GM18909 (cell line): ENCODE results near the gene PRSS3.
"Not testable (repeated sequence)": the region's sequence is repeated elsewhere in the genome, so short reads cannot be mapped to it uniquely, and the experiment has no call there.

Experiments used
- ATAC-seq: cut with Tn5 transposase; IDR thresholded peaks from one replicate; pipeline ENCODE4 v1.9.1; 2021; ENCODE audit warnings: mild to moderate bottlenecking; ENCODE audit not compliant: unreplicated experiment, poor library complexity

PRSS3 gene

GRCh38 chr9:33795281-33795680, at the start of gene PRSS3:
PRSS3 (plus strand) TSS chr9:33795561; CDS start chr9:33795574, 13 bp downstream.
- no peak for ATAC-seq

- ATAC-seq, result no peak
Measured at GRCh38 chr9:33748633-33749304, 46.6 kb upstream of the PRSS3 start.

- not testable (repeated sequence) for ATAC-seq
Measured at GRCh38 chr9:33749305-33749654, 46.1 kb upstream of the PRSS3 start.

GRCh38 chr9:33750307-33750838, 45.0 kb upstream of the PRSS3 start:
- no peak for ATAC-seq

GRCh38 chr9:33750839-33751339, 44.5 kb upstream of the PRSS3 start:
- ATAC-seq, result no peak

- no peak for ATAC-seq
Measured at GRCh38 chr9:33751536-33752129, 43.7 kb upstream of the PRSS3 start.

- no peak for ATAC-seq
Measured at GRCh38 chr9:33752130-33752637, 43.2 kb upstream of the PRSS3 start.

GRCh38 chr9:33752789-33753188, 42.6 kb upstream of the PRSS3 start:
- ATAC-seq, result not testable (repeated sequence)

GRCh38 chr9:33759648-33760047, 35.7 kb upstream of the PRSS3 start:
- not testable (repeated sequence) for ATAC-seq

- no peak for ATAC-seq
Measured at GRCh38 chr9:33762343-33762742, 33.0 kb upstream of the PRSS3 start.

- not testable (repeated sequence) for ATAC-seq
Measured at GRCh38 chr9:33763709-33764108, 31.7 kb upstream of the PRSS3 start.

GRCh38 chr9:33765411-33765810, 29.9 kb upstream of the PRSS3 start:
- no peak for ATAC-seq

GRCh38 chr9:33770156-33770880, 25.0 kb upstream of the PRSS3 start:
- ATAC-seq, result not testable (repeated sequence)

- ATAC-seq, result not testable (repeated sequence)
Measured at GRCh38 chr9:33773135-33773534, 22.2 kb upstream of the PRSS3 start.

GRCh38 chr9:33774074-33774659, 21.2 kb upstream of the PRSS3 start:
- ATAC-seq, result not testable (repeated sequence)

GRCh38 chr9:33776578-33776977, 18.8 kb upstream of the PRSS3 start:
- no peak for ATAC-seq

- ATAC-seq, result peak; percentile 81
Measured at GRCh38 chr9:33778700-33779351, 16.5 kb upstream of the PRSS3 start.

- no peak for ATAC-seq
Measured at GRCh38 chr9:33780276-33780675, 15.1 kb upstream of the PRSS3 start.

GRCh38 chr9:33781736-33782135, 13.6 kb upstream of the PRSS3 start:
- no peak for ATAC-seq
